ENCODE data around the gene PNPLA2.

PNPLA2 gene

DNA sequence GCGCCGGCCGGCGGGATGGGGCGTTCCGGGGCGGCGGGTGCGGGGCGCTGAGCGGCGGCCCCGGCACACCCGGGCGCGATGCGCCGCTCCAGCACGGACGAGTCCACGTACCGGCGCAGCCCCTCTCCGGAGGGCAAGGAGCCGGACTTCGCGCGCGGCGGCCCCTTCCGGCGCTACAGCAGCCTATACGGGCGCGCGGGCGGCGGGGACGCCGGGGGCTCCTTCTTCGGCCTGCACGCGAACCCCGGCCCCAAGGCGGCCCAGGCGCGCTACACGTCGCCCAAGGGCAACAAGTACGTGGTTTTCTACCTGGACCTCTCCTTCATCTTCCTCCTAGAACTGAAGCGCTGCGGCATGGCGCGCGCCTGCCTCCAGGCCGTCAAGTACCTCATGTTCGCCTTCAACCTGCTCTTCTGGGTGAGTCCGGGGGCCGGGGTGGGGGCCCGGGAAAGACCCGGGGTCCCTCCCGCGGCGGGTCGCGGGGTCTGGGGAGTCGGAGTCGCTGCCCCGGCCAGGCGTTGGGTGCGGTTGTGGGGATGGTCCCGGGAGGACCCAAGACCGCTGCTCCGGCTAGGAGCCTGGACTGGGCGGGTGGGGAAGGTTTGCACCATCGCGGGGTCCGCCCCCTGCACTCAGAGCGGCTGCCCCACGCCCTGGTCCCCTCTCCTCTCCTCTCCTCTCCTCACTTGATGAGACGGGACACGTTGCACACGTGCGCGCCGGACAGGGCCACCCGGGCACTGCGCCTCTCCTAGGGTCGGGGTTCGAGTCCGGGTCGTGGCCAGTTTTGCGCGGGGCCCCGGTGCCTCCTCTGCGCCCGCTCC lies 31.4 kb downstream of the PNPLA2 start:
- no peak for TF ChIP-seq POLR2A (IDR thresholded peaks at IDR 0.05; ENCODE audit: low read length)
- no peak for TF ChIP-seq GATA1 (IDR thresholded peaks at IDR 0.05; ENCODE audit: low read depth, low read length)
- no peak for DNase-seq

GRCh38 chr11:850775-851763 lies 32.4 kb downstream of the PNPLA2 start:
- TF ChIP-seq POLR2A (IDR thresholded peaks at IDR 0.05; ENCODE audit: low read length) (no peak), GATA1 (IDR thresholded peaks at IDR 0.05; ENCODE audit: low read depth, low read length) (no peak)

DNA sequence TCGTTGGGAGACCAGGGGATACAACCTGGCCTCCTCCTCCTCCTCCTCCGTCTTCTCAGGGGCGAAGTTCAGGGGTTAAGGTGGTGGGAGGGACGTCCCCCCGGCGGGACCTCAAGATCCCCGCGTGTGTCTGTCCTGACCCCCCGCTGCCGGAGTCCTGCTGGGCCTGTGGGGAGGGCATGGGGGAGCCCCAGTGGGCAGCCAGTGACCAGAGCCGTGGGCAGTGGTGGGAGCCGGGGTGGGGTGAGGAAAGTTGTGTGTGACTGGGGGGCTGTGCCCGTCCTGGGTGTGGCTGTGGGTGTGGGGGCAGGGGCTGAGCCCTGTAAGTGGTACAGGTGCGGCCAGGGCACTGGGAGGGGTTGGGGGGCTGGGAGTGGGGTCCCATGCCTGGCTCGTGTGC lies 34.0 kb downstream of the PNPLA2 start:
- no peak for TF ChIP-seq GATA1 (IDR thresholded peaks at IDR 0.05; ENCODE audit: low read depth, low read length)
- no peak for TF ChIP-seq POLR2A (IDR thresholded peaks at IDR 0.05; ENCODE audit: low read length)
- DNase-seq, result no peak

More at GRCh38 chr11:850775-851763, 32.4 kb downstream of the PNPLA2 start:
- peak; percentile 51 to 64 for DNase-seq

GRCh38 chr11:853682-854448 lies 35.2 kb downstream of the PNPLA2 start:
- DNase-seq, result no peak
- TF ChIP-seq POLR2A (IDR thresholded peaks at IDR 0.05; ENCODE audit: low read length), result no peak
- no peak for TF ChIP-seq GATA1 (IDR thresholded peaks at IDR 0.05; ENCODE audit: low read depth, low read length)

DNA sequence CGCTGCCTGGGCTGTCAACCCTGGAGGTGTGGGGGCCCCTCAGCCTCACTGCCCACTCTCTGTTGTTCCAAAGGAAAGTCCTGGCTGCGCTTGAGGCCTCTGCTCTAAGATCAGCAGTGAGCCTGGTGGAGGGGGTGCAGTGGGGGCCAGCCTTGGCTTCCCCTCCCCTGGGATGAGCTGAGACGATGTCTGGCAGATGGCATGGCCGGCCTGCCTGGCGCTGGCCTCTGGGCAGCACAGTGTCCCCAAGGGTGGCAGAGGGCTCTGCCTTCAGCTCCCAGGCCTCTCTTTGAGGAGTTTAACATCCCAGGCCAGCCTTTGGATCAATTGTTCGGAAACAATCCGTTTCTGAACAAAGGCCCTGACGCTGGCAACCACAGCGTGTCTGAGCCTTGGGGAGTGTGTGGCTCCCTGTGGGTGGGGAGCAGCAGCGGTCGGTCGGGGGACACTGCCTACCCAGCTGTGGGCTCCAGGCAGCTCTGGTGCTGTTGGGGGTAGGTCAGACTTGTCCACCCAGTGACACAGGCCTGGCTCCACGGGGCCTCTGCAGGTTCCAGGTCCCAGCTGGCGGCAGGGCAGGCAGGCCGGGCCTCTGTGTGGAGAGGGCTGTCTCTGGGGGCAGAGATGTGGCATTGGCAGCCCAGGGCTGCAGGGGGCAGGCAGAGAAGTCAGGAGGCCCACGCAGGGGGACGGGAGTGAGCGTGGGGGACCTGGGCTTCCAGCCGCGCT lies 36.1 kb downstream of the PNPLA2 start:
- no peak for DNase-seq

GRCh38 chr11:855330-855674 lies 36.6 kb downstream of the PNPLA2 start:
- TF ChIP-seq GATA1 (IDR thresholded peaks at IDR 0.05; ENCODE audit: low read depth, low read length) (no peak), POLR2A (IDR thresholded peaks at IDR 0.05; ENCODE audit: low read length) (no peak)
- DNase-seq, result no peak

More for the DNA sequence above, 36.1 kb downstream of the PNPLA2 start:
- TF ChIP-seq GATA1 (IDR thresholded peaks at IDR 0.05; ENCODE audit: low read depth, low read length) (no peak), POLR2A (IDR thresholded peaks at IDR 0.05; ENCODE audit: low read length) (no peak)

- DNase-seq, result no peak
- TF ChIP-seq GATA1 (IDR thresholded peaks at IDR 0.05; ENCODE audit: low read depth, low read length) (no peak), POLR2A (IDR thresholded peaks at IDR 0.05; ENCODE audit: low read length) (no peak)
Observed at GRCh38 chr11:855796-856195, 37.1 kb downstream of the PNPLA2 start.

GRCh38 chr11:856397-856796 lies 37.7 kb downstream of the PNPLA2 start:
- TF ChIP-seq GATA1 (IDR thresholded peaks at IDR 0.05; ENCODE audit: low read depth, low read length), result no peak
- TF ChIP-seq POLR2A (IDR thresholded peaks at IDR 0.05; ENCODE audit: low read length), result no peak

DNA sequence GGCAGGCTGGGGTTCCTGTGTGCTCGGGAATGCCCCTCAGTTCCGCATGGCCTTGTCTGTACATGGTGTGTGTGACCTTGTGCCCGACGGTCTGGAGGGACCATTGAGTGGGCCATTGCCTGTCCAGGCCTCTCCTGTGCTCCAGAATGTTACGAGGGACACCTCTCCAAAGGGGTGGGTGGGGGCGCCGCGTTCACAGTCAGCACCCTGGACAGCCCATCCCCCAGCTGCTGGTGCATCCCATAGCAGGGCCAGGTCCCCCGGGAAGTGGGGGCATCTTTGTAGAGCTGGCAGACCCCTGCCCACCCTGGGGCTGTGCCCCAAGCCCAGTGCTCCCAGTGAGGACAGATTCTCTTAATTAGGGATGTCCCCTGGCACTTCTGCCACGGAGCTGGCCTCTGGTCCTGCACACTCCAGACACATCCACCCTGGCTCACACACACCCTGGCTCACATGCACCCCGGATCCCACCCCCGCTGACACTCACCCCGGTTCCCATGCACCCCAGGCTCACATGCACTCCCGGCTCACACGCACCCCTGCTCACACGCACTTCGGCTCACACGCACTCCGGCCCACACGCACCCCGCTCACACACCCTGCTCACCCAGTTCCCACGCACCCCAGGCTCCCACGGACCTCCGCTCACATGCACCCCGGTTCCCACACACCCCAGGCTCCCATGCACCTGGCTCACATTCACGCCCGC lies 39.5 kb downstream of the PNPLA2 start:
- TF ChIP-seq GATA1 (IDR thresholded peaks at IDR 0.05; ENCODE audit: low read depth, low read length), result no peak
- no peak for TF ChIP-seq POLR2A (IDR thresholded peaks at IDR 0.05; ENCODE audit: low read length)
- DNase-seq, result no peak

More at GRCh38 chr11:856397-856796, 37.7 kb downstream of the PNPLA2 start:
- no peak for DNase-seq

GRCh38 chr11:858762-859339 lies 40.1 kb downstream of the PNPLA2 start:
- no peak for DNase-seq

DNA sequence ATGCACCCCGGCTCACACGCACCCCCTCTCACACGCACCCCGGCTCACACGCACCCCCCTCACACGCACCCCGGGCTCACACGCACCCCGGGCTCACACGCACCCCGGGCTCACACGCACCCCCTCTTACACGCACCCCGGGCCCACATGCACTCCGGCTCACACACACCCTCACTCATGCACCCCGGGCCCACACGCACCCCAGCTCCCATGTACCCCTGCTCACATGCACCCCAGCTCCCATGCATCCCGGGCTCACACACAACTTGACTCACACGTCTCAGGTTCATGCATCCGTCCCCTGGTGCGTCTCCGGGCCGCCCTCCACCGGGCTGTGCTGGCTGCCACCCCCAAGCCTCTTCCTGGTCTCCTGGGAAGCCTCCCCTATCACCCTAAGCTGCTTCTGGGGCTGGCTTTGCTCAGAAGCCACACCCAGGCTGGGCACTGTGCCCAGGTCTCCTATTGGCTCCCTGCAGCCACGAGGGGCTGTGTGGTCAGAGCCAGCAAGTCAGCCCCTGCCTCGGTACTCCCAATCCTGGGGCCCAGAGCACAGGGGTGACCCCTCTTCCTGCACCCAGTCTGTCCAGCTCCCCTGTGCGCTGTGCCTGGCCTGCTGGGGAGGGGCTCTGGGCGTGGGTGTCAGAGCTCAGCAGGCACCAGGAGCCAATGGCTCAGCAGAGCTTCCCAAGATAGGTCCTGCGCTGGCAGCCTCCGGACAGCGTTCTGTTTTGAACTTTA lies 40.8 kb downstream of the PNPLA2 start:
- TF ChIP-seq GATA1 (IDR thresholded peaks at IDR 0.05; ENCODE audit: low read depth, low read length) (no peak), POLR2A (IDR thresholded peaks at IDR 0.05; ENCODE audit: low read length) (peak; percentile 58)
- DNase-seq, result peak; percentile 89 to 90

More at GRCh38 chr11:858762-859339, 40.1 kb downstream of the PNPLA2 start:
- TF ChIP-seq POLR2A (IDR thresholded peaks at IDR 0.05; ENCODE audit: low read length), result no peak
- TF ChIP-seq GATA1 (IDR thresholded peaks at IDR 0.05; ENCODE audit: low read depth, low read length), result no peak
